GM19452 (cell line): ENCODE results near the gene LAGE3.

ENCODE experiments used
- ATAC-seq: cut with Tn5 transposase; IDR thresholded peaks from one replicate; pipeline ENCODE4 v1.9.1; 2021; ENCODE audit not compliant: unreplicated experiment

The LAGE3 gene

GRCh38 chrX:154458954-154459778, 19.9 kb downstream of the LAGE3 start:
- no peak for ATAC-seq

GRCh38 chrX:154458116-154458953, 20.7 kb downstream of the LAGE3 start, which contains the start of gene PLXNA3:
Gene PLXNA3, plus strand, starts transcription at chrX:154458281. Its CDS starts 1,903 bp downstream, at chrX:154460184.
- peak; percentile 59 for ATAC-seq

- ATAC-seq = peak; percentile 47
These were observed 21.5 kb downstream of the LAGE3 start for GRCh38 chrX:154457491-154458115.

GRCh38 chrX:154452823-154453222, 26.3 kb downstream of the LAGE3 start:
- no peak for ATAC-seq

GRCh38 chrX:154450312-154450711, 28.8 kb downstream of the LAGE3 start:
- no peak for ATAC-seq

- no peak for ATAC-seq
These were observed 29.5 kb downstream of the LAGE3 start for GRCh38 chrX:154449618-154450017.

GRCh38 chrX:154448484-154448883, 30.6 kb downstream of the LAGE3 start:
- ATAC-seq = no peak

- no peak for ATAC-seq
These were observed 32.7 kb downstream of the LAGE3 start for GRCh38 chrX:154446430-154446829.

GRCh38 chrX:154445776-154446175, 33.3 kb downstream of the LAGE3 start:
- ATAC-seq = no peak

GRCh38 chrX:154444755-154445246, 34.3 kb downstream of the LAGE3 start:
- no peak for ATAC-seq

GRCh38 chrX:154443992-154444754, 34.9 kb downstream of the LAGE3 start, which contains the start of gene FAM50A:
Gene FAM50A, plus strand, starts transcription at chrX:154444141. Its CDS starts 95 bp downstream, at chrX:154444236.
- ATAC-seq = no peak

GRCh38 chrX:154443479-154443910, 35.6 kb downstream of the LAGE3 start:
- no peak for ATAC-seq

- ATAC-seq = no peak
These were observed 36.9 kb downstream of the LAGE3 start for GRCh38 chrX:154441984-154442707.

- ATAC-seq = no peak
These were observed 37.5 kb downstream of the LAGE3 start for GRCh38 chrX:154441564-154441963.

GRCh38 chrX:154440623-154441357, 38.3 kb downstream of the LAGE3 start:
- no peak for ATAC-seq

GRCh38 chrX:154439841-154440240, 39.2 kb downstream of the LAGE3 start:
- no peak for ATAC-seq

- ATAC-seq = no peak
These were observed 40.8 kb downstream of the LAGE3 start for GRCh38 chrX:154437971-154438893.
